H9 (cell line): ENCODE data around the gene RRAGD. TPM values are rescaled to one million over a fixed set of nuclear protein-coding genes. Genes with fewer than 3 reads are reported as not detected.

Source experiments
- DNase-seq: peaks from one replicate; pipeline ENCODE4 v3.0.0-alpha.2; 2017
- H2AFZ ChIP-seq: one replicate; pipeline ENCODE4 v1.6.1; 2013; ENCODE audit warnings: mild to moderate bottlenecking, low read length, control low read depth, moderate library complexity
- H2AK5ac ChIP-seq: 2 replicates; pipeline ENCODE4 v1.6.1; 2013; ENCODE audit warnings: low read length, control low read depth, mixed read lengths; ENCODE audit not compliant: insufficient read length
- H2BK120ac ChIP-seq: one replicate; pipeline ENCODE4 v1.6.1; 2013; ENCODE audit warnings: low read depth, mild to moderate bottlenecking, low read length, control low read depth, inconsistent platforms; ENCODE audit not compliant: poor library complexity, severe bottlenecking
- H2BK12ac ChIP-seq: 2 replicates; pipeline ENCODE4 v1.6.1; 2013; ENCODE audit warnings: low read length, control low read depth, mixed read lengths, low read depth; ENCODE audit not compliant: insufficient read length
- H2BK15ac ChIP-seq: 2 replicates; pipeline ENCODE4 v1.6.1; 2013; ENCODE audit warnings: low read depth, low read length, control low read depth
- H2BK20ac ChIP-seq: one replicate; pipeline ENCODE4 v1.6.1; 2013; ENCODE audit warnings: low read depth, mild to moderate bottlenecking, low read length, control low read depth, inconsistent platforms; ENCODE audit not compliant: poor library complexity, severe bottlenecking
- H2BK5ac ChIP-seq: 2 replicates; pipeline ENCODE4 v1.6.1; 2013; ENCODE audit warnings: low read length, control low read depth, mixed read lengths; ENCODE audit not compliant: insufficient read length
- H3K14ac ChIP-seq: 2 replicates; pipeline ENCODE4 v1.6.1; 2013; ENCODE audit warnings: low read length, control low read depth; ENCODE audit not compliant: insufficient read depth
- H3K18ac ChIP-seq: 2 replicates; pipeline ENCODE4 v1.6.1; 2013; ENCODE audit warnings: low read depth, mild to moderate bottlenecking, mixed read lengths, low read length, control low read depth; ENCODE audit not compliant: insufficient read length
- H3K23ac ChIP-seq: 2 replicates; pipeline ENCODE4 v1.6.1; 2013; ENCODE audit warnings: low read length, control low read depth, mixed read lengths, low read depth; ENCODE audit not compliant: insufficient read length
- H3K23me2 ChIP-seq: 2 replicates; pipeline ENCODE4 v1.6.1; 2013; ENCODE audit warnings: low read depth, mild to moderate bottlenecking, mixed read lengths, low read length, control low read depth; ENCODE audit not compliant: insufficient read length, poor library complexity, severe bottlenecking
- H3K27ac ChIP-seq: 2 replicates; pipeline ENCODE4 v1.5.1; 2013; ENCODE audit warnings: low read length, control low read depth, mixed read lengths, low read depth; ENCODE audit not compliant: insufficient read length
- H3K27me3 ChIP-seq: 2 replicates; pipeline ENCODE4 v1.6.1; 2013; ENCODE audit warnings: low read length, control low read depth, inconsistent platforms; ENCODE audit not compliant: insufficient read depth
- H3K4ac ChIP-seq: 2 replicates; pipeline ENCODE4 v1.6.1; 2013; ENCODE audit warnings: low read depth, mild to moderate bottlenecking, control low read depth, inconsistent platforms, low read length, moderate library complexity
- H3K4me1 ChIP-seq: 2 replicates; pipeline ENCODE4 v1.6.1; 2013; ENCODE audit warnings: low read length, control low read depth, inconsistent platforms; ENCODE audit not compliant: insufficient read depth
- H3K4me2 ChIP-seq: 2 replicates; pipeline ENCODE4 v1.6.1; 2013; ENCODE audit warnings: low read length, control low read depth, mixed read lengths; ENCODE audit not compliant: insufficient read length, insufficient read depth
- H3K56ac ChIP-seq: 2 replicates; pipeline ENCODE4 v1.6.1; 2013; ENCODE audit warnings: low read depth, mild to moderate bottlenecking, mixed read lengths, low read length, control low read depth; ENCODE audit not compliant: insufficient read length
- H3K79me1 ChIP-seq: 2 replicates; pipeline ENCODE4 v1.6.1; 2013; ENCODE audit warnings: low read depth, mild to moderate bottlenecking, moderate library complexity, low read length, control low read depth, inconsistent platforms; ENCODE audit not compliant: insufficient read depth, poor library complexity, severe bottlenecking
- H3K79me2 ChIP-seq: 2 replicates; pipeline ENCODE4 v1.6.1; 2013; ENCODE audit warnings: low read length, control low read depth, inconsistent platforms; ENCODE audit not compliant: insufficient read depth
- H3K9ac ChIP-seq: 2 replicates; pipeline ENCODE4 v1.6.1; 2013; ENCODE audit warnings: low read length, control low read depth, mixed read lengths; ENCODE audit not compliant: insufficient read length; ENCODE audit errors: extremely low read depth
- H3K9me3 ChIP-seq: one replicate; pipeline ENCODE4 v1.6.1; 2013; ENCODE audit warnings: low read depth, low read length, inconsistent platforms; ENCODE audit not compliant: control insufficient read depth
- H3T11ph ChIP-seq: one replicate; pipeline ENCODE4 v1.6.1; 2013; ENCODE audit warnings: mild to moderate bottlenecking, low read length, control low read depth, inconsistent platforms
- H4K20me1 ChIP-seq: one replicate; pipeline ENCODE4 v1.6.1; 2013; ENCODE audit not compliant: control insufficient read depth, insufficient read length, insufficient read depth
- H4K5ac ChIP-seq: 2 replicates; pipeline ENCODE4 v1.6.1; 2013; ENCODE audit warnings: low read depth, mild to moderate bottlenecking, mixed read lengths, low read length, control low read depth; ENCODE audit not compliant: insufficient read length
- H4K8ac ChIP-seq: replicated peaks from 2 replicates; pipeline ENCODE4 v1.6.1; 2013; ENCODE audit warnings: low read length, control low read depth, mixed read lengths, low read depth; ENCODE audit not compliant: insufficient read length
- H4K91ac ChIP-seq: 2 replicates; pipeline ENCODE4 v1.6.1; 2013; ENCODE audit warnings: low read depth, mild to moderate bottlenecking, moderate library complexity, mixed read lengths, low read length, control low read depth; ENCODE audit not compliant: insufficient read length
- H3K27ac Mint-ChIP-seq, 3 experiments: 2 replicates in 2 of 3; 3 replicates in 1 of 3; pipeline ENCODE4 v1.8.0; 2020 to 2021; ENCODE audit warnings: mixed read lengths in 3 of 3, mild to moderate bottlenecking in 1 of 3, moderate library complexity in 1 of 3
- H3K27me3 Mint-ChIP-seq: 2 replicates; pipeline ENCODE4 v1.8.0; 2021; ENCODE audit warnings: low read depth, mild to moderate bottlenecking, moderate library complexity, mixed read lengths
- H3K36me3 Mint-ChIP-seq, 3 experiments: 2 replicates in 2 of 3; 3 replicates in 1 of 3; pipeline ENCODE4 v1.8.0; 2020 to 2021; ENCODE audit warnings: low read depth in 3 of 3, mixed read lengths in 3 of 3; ENCODE audit not compliant: insufficient read depth in 1 of 3
- H3K4me1 Mint-ChIP-seq, 2 experiments: 2 replicates each; pipeline ENCODE4 v1.8.0; 2020; ENCODE audit warnings: mixed read lengths in 2 of 2
- H3K4me3 Mint-ChIP-seq, 2 experiments: 2 replicates in 1 of 2; 3 replicates in 1 of 2; pipeline ENCODE4 v1.8.0; 2020 to 2021; ENCODE audit warnings: mild to moderate bottlenecking in 2 of 2, mixed read lengths in 2 of 2, moderate library complexity in 1 of 2
- H3K9me3 Mint-ChIP-seq, 2 experiments: 2 replicates in 1 of 2; 3 replicates in 1 of 2; pipeline ENCODE4 v1.8.0; 2020; ENCODE audit warnings: mild to moderate bottlenecking in 2 of 2, mixed read lengths in 2 of 2, moderate library complexity in 1 of 2
- WGBS: extraction: QIAGEN DNeasy Blood & Tissue Kit; methylation state at CpG from one replicate; pipeline ENCODE4 v1.1.7; 2013; ENCODE audit warnings: missing lambda C conversion rate, low lambda C conversion rate, mixed read lengths; ENCODE audit not compliant: insufficient read length; ENCODE audit errors: extremely low coverage; 5-methylcytosine and 5-hydroxymethylcytosine counted together
- total RNA-seq: library from RNA; stranded (reverse); gene quantifications from 2 replicates; pipeline ENCODE4 v1.2.1, GENCODE V29; 2021
- TF ChIP-seq, protein P1 (sequence below): fragments of 200-600 bp; sonication (generic); conservative IDR thresholded peaks from 3 replicates; pipeline ENCODE4 v1.8.0; 2021; ENCODE audit warnings: antibody characterized with exemption, mild to moderate bottlenecking

The RRAGD gene
- total RNA-seq, 1 experiment from 2014 or later = 10.6 TPM

DNA sequence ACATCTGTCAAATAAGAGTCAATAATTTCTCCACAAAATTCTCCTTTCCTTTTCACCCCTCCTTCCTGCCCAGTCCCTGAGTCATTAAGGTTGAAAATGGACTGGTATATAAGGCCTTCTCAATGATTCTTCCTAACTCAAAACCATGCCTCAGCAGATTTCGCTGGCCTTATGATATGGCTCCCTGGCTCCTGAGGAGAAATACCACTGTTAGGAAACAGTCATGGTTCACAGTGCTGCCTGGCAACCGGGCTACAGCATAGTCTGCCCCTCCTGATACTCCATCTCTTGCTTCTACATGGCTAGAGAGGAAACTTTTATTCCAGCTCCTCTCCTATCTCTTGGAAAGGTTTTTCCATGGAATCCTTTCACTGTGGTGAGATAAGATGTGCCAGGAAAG is 64.2 kb downstream of the RRAGD start:
- H3K4me1 Mint-ChIP-seq = peaks cover 20 to 31% of the 10 kb centered on the region in 2 experiments
- H3K9ac ChIP-seq = no peak overlapping the region
- H2BK15ac ChIP-seq = no peak overlapping the region
- no peak overlapping the region for H3K18ac ChIP-seq
- H3K23me2 ChIP-seq = peaks cover 8% of the 10 kb centered on the region
- H2AFZ ChIP-seq = no peak overlapping the region
- H3K9me3 ChIP-seq = no peaks in the 10 kb centered on the region
- no peak overlapping the region for H2BK20ac ChIP-seq
- no peak for DNase-seq
- H3K4ac ChIP-seq = no peak overlapping the region
- no peak overlapping the region for H3K27ac Mint-ChIP-seq
- H3T11ph ChIP-seq = no peak overlapping the region
- TF ChIP-seq, protein P1, sequence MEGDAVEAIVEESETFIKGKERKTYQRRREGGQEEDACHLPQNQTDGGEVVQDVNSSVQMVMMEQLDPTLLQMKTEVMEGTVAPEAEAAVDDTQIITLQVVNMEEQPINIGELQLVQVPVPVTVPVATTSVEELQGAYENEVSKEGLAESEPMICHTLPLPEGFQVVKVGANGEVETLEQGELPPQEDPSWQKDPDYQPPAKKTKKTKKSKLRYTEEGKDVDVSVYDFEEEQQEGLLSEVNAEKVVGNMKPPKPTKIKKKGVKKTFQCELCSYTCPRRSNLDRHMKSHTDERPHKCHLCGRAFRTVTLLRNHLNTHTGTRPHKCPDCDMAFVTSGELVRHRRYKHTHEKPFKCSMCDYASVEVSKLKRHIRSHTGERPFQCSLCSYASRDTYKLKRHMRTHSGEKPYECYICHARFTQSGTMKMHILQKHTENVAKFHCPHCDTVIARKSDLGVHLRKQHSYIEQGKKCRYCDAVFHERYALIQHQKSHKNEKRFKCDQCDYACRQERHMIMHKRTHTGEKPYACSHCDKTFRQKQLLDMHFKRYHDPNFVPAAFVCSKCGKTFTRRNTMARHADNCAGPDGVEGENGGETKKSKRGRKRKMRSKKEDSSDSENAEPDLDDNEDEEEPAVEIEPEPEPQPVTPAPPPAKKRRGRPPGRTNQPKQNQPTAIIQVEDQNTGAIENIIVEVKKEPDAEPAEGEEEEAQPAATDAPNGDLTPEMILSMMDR = no peak
- no peak overlapping the region for H3K4me3 Mint-ChIP-seq
- peaks cover 0 to 2% (median 0%) of the 10 kb centered on the region in 3 experiments; a peak in 1 of 7 replicates for H3K36me3 Mint-ChIP-seq
- H3K14ac ChIP-seq = no peak overlapping the region
- H3K56ac ChIP-seq = no peak overlapping the region
- no peak overlapping the region for H4K8ac ChIP-seq
- H2BK5ac ChIP-seq = no peak overlapping the region
- no CpG with 5 or more reads among the region's 2 CpGs for WGBS
- peak overlapping the region; percentile 42 for H2BK12ac ChIP-seq
- peaks cover 6% of the 10 kb centered on the region for H3K27me3 Mint-ChIP-seq
- no peaks in the 10 kb centered on the region for H3K9me3 Mint-ChIP-seq
- no peaks in the 10 kb centered on the region; the same call in 1 of the 2 replicates for H3K79me2 ChIP-seq
- H3K27ac ChIP-seq = no peak overlapping the region
- no peak overlapping the region for H3K4me2 ChIP-seq
- H3K4me1 ChIP-seq = no peaks in the 10 kb centered on the region
- no peaks in the 10 kb centered on the region for H4K20me1 ChIP-seq
- H2AK5ac ChIP-seq = no peak overlapping the region
- H3K27me3 ChIP-seq = no peaks in the 10 kb centered on the region
- H4K91ac ChIP-seq = no peak overlapping the region
- no peak overlapping the region for H3K23ac ChIP-seq
- H4K5ac ChIP-seq = no peak overlapping the region
- H3K79me1 ChIP-seq = no peaks in the 10 kb centered on the region
- H2BK120ac ChIP-seq = no peak overlapping the region
